GM12872 (cell line): Measurements from ENCODE around the gene TMEM229B.

Experiments used
- CTCF ChIP-seq: IDR thresholded peaks from 3 replicates; pipeline ENCODE4 v1.5.1; 2011; ENCODE audit warnings: low read depth, mild to moderate bottlenecking, low read length, moderate library complexity; ENCODE audit not compliant: insufficient read depth

The TMEM229B gene

GRCh38 chr14:67441256-67441655, 47.3 kb downstream of the TMEM229B start:
- no peak for TF ChIP-seq CTCF

GRCh38 chr14:67440513-67440912, 48.0 kb downstream of the TMEM229B start:
- no peak for TF ChIP-seq CTCF

- TF ChIP-seq CTCF, result no peak
Measured at GRCh38 chr14:67438969-67439368, 49.6 kb downstream of the TMEM229B start.

GRCh38 chr14:67436006-67436866, 52.3 kb downstream of the TMEM229B start:
- no peak for TF ChIP-seq CTCF

- TF ChIP-seq CTCF, result no peak
Measured at GRCh38 chr14:67435603-67436002, 52.9 kb downstream of the TMEM229B start.

GRCh38 chr14:67432050-67432564, 56.4 kb downstream of the TMEM229B start:
- no peak for TF ChIP-seq CTCF

GRCh38 chr14:67429510-67430205, 58.9 kb downstream of the TMEM229B start:
- no peak for TF ChIP-seq CTCF
